ENCODE results near the gene ENSA.
"Not testable (repeated sequence)": the region's sequence is repeated elsewhere in the genome, so short reads cannot be mapped to it uniquely, and the experiment has no call there.

ENSA gene

GRCh38 chr1:150596976-150597375, 32.4 kb downstream of the ENSA start:
- no peak for TF ChIP-seq CTCF (IDR thresholded peaks at IDR 0.05)
- Histone ChIP-seq H3K79me2 (no peaks in the 10 kb centered on the region), H3K4me3 (ENCODE audit: low read depth, low read length) (no peak overlapping the region), H2AFZ (no peak overlapping the region), H3K27ac (no peak overlapping the region), H3K27me3 (ENCODE audit: control insufficient read depth, insufficient read depth, low read length) (no peaks in the 10 kb centered on the region), H3K9ac (no peak overlapping the region), H3K4me2 (ENCODE audit: low read length) (no peak overlapping the region), H3K36me3 (ENCODE audit: control insufficient read depth, insufficient read depth, low read length) (no peaks in the 10 kb centered on the region), H3K9me3 (ENCODE audit: control insufficient read depth, low read length) (no peaks in the 10 kb centered on the region), H3K4me1 (no peaks in the 10 kb centered on the region)

GRCh38 chr1:150596095-150596892, 33.1 kb downstream of the ENSA start:
- Histone ChIP-seq H3K79me2 (no peaks in the 10 kb centered on the region), H2AFZ (no peak overlapping the region), H3K4me2 (ENCODE audit: low read length) (no peak overlapping the region), H3K4me3 (ENCODE audit: low read depth, low read length) (no peak overlapping the region), H3K36me3 (ENCODE audit: control insufficient read depth, insufficient read depth, low read length) (no peaks in the 10 kb centered on the region), H3K27ac (no peak overlapping the region), H3K4me1 (no peaks in the 10 kb centered on the region), H3K27me3 (ENCODE audit: control insufficient read depth, insufficient read depth, low read length) (no peaks in the 10 kb centered on the region), H3K9me3 (ENCODE audit: control insufficient read depth, low read length) (no peaks in the 10 kb centered on the region), H3K9ac (no peak overlapping the region)
- TF ChIP-seq CTCF (IDR thresholded peaks at IDR 0.05) = no peak

- no peak overlapping the region for H3K27ac ChIP-seq
- H3K4me1 ChIP-seq = peaks cover 5% of the 10 kb centered on the region
- no peak for TF ChIP-seq CTCF (IDR thresholded peaks at IDR 0.05)
- H3K9ac ChIP-seq = no peak overlapping the region
- H3K36me3 ChIP-seq (ENCODE audit: control insufficient read depth, insufficient read depth, low read length) = no peaks in the 10 kb centered on the region
- no peaks in the 10 kb centered on the region for H3K27me3 ChIP-seq (ENCODE audit: control insufficient read depth, insufficient read depth, low read length)
- H3K4me3 ChIP-seq (ENCODE audit: low read depth, low read length) = no peak overlapping the region
- H3K79me2 ChIP-seq = peaks cover 15% of the 10 kb centered on the region
- no peaks in the 10 kb centered on the region for H3K9me3 ChIP-seq (ENCODE audit: control insufficient read depth, low read length)
- H3K4me2 ChIP-seq (ENCODE audit: low read length) = no peak overlapping the region
- H2AFZ ChIP-seq = no peak overlapping the region
These were observed 47.0 kb downstream of the ENSA start for GRCh38 chr1:150582371-150582770.

- H3K79me2 ChIP-seq = peaks cover 19% of the 10 kb centered on the region
- not testable (repeated sequence) for H3K4me2 ChIP-seq (ENCODE audit: low read length); H3K4me3 ChIP-seq (ENCODE audit: low read depth, low read length); H3K9ac ChIP-seq; H2AFZ ChIP-seq; H3K27ac ChIP-seq; H3K9me3 ChIP-seq (ENCODE audit: control insufficient read depth, low read length); H3K27me3 ChIP-seq (ENCODE audit: control insufficient read depth, insufficient read depth, low read length); H3K4me1 ChIP-seq; H3K36me3 ChIP-seq (ENCODE audit: control insufficient read depth, insufficient read depth, low read length)
These were observed 47.5 kb downstream of the ENSA start for GRCh38 chr1:150581962-150582361.

GRCh38 chr1:150581437-150581836, 48.0 kb downstream of the ENSA start:
- H3K9me3 ChIP-seq (ENCODE audit: control insufficient read depth, low read length); H2AFZ ChIP-seq; H3K4me3 ChIP-seq (ENCODE audit: low read depth, low read length); H3K4me1 ChIP-seq; H3K9ac ChIP-seq; H3K27me3 ChIP-seq (ENCODE audit: control insufficient read depth, insufficient read depth, low read length); H3K4me2 ChIP-seq (ENCODE audit: low read length); H3K27ac ChIP-seq; H3K36me3 ChIP-seq (ENCODE audit: control insufficient read depth, insufficient read depth, low read length): not testable (repeated sequence)
- peaks cover 23% of the 10 kb centered on the region for H3K79me2 ChIP-seq

- H2AFZ ChIP-seq; H3K27ac ChIP-seq; H3K4me3 ChIP-seq (ENCODE audit: low read depth, low read length); H3K4me1 ChIP-seq; H3K9me3 ChIP-seq (ENCODE audit: control insufficient read depth, low read length); H3K36me3 ChIP-seq (ENCODE audit: control insufficient read depth, insufficient read depth, low read length); H3K4me2 ChIP-seq (ENCODE audit: low read length); H3K9ac ChIP-seq; H3K27me3 ChIP-seq (ENCODE audit: control insufficient read depth, insufficient read depth, low read length): not testable (repeated sequence)
- H3K79me2 ChIP-seq = peaks cover 23% of the 10 kb centered on the region
These were observed 48.4 kb downstream of the ENSA start for GRCh38 chr1:150580966-150581365.

All from parathyroid adenoma (tissue), 2 donors.